ENCODE measurements around the gene HTR2B.
"Not testable (repeated sequence)": the region's sequence is repeated elsewhere in the genome, so short reads cannot be mapped to it uniquely, and the experiment has no call there.

HTR2B gene

DNA sequence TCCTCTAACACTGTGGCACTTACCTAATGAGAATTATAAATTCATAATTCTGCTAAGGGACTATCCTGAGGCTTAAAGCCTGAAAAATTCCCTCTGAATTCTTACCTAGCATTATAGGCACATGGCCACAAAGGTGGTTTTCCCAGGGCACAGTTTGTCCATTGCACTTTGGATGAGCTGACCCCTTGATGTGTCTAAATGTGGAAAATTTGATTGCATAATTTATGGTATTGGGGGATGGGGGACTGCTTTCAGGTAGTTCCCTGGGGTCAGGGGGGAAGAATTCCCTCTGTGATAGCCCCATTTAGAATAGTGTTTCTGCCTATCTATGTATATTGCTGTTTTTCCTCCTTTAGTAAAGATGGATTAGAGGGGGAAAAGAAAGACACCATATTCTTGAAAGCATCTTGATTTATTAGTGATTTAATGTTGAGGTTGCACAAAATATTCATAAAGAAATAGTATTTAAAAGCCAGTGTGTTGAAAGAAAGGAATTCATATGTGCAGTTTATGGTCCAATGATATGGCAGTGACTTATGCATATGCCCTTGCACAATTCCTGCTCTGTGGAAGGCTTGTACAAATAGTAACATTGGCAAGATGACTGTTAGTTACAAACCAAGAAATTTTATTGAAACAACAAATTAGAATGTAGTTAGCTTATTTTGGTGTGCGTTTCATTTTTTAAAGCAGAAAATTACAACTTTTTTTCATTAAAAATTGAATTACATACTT is 8.7 kb upstream of the HTR2B start:
- DNase-seq (ENCODE audit: low read depth in 3 of 3), result no peak

DNA sequence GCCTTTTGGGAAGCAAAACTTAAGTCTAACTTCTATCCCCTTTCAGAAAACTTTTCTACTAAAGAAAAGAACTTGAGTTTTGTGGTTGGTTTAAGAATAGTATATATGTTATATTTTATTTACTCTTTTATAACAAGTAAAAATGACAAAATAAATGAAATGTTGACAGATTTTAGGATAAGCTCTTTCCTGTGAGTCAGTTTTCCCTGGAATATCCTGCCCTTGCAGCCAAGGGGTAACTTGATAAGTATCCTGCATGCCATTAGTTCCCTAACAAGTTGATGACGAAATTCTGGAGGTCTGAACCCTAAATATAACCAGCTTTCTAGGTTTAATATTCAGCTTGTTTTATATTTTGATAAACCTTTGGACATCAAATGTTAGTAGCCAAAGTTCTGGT is 7.3 kb upstream of the HTR2B start:
- DNase-seq (ENCODE audit: low read depth in 3 of 3), result no peak

DNA sequence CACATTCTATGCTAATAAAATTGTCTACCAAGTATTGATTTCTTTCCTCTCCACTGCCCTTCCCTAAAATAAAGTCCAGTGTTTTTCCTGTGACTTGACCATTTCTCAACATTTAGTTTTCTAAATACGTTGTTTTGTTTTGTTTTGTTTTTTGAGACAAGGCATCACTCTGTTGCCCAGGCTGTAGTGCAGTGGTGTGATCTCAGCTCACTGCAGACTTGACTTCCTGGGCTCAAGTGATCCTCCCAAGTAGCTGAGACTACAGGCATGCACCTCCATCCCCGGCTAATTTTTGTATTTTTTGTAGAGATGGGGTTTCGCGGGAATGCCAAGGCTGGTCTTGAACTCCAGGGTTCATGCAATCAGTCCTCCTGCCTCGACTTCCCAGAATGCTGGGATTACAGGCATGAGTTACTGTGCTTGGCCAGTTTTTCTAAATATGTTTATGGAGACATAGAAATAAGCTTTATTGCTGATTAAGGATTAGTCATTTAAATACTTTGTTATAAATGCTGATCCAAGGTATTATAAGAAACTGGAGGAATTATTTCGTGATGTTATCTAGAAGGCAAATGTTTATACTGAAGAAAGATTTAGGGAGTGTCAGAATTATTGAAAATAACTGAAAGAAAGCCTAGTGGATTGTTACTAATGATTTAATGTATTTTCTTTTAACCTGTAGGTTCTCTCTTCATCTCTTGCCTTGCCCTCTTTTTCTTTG is 5.7 kb upstream of the HTR2B start:
- DNase-seq (ENCODE audit: low read depth in 3 of 3), result no peak

GRCh38 chr2:231129216-231129615 is 4.4 kb upstream of the HTR2B start:
- no peak for DNase-seq (ENCODE audit: low read depth in 3 of 3)

DNA sequence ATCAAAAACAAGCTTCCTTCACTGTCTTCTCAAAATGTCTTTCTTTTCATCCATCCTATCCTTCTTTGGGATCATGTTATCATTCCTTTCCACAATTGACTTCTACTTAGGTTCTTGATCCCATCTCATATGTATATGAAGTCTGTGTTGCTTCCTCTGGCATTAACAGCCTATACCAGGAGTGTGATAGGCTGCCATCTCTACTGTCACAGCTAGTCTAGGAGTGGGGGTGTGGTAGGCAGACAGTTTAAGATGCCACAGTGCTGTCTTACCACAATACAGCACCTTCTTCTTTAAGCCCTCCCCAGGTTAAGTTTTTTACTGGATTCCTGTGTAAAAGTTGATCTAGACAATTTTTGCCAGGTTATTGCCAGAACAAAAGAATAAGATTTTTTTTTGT is 3.7 kb upstream of the HTR2B start:
- no peak for DNase-seq (ENCODE audit: low read depth in 3 of 3)

DNA sequence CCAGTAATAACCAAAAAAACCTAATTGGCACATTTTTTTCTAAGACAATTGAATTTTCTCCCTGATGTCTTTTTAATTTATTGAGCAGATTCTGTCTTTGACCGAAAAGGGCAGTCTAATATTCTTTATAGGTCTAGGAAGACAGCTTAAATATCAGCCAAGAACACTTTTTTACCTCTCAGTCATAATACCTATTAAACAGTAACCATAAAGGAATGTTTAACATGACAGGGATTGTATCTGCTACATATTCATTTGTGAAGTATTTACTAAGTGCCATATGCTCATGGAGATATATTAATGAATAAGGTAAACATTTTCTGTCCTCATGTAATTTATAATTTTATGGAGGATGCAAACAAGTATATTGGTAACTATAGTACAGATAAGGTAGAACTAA is 3.1 kb upstream of the HTR2B start:
- DNase-seq (ENCODE audit: low read depth in 3 of 3), result no peak

DNA sequence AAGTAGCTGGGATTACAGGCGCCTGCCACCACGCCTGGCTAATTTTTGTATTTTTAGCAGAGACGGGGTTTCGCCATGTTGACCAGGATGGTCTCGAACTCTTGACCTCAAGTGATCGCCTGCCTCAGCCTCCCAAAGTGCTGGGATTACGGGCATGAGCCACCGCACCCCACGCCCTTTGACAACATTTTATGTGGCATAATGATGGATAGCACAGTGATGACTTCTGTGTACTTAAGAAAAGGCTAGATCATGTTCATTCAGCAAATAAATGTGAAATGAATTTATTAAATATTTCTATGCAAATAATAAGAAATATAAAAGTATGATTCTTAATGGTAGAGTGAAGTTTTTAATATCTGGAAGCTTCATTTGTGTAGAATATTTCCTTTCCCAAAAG is 2.6 kb upstream of the HTR2B start:
- no peak for DNase-seq (ENCODE audit: low read depth in 3 of 3)

DNA sequence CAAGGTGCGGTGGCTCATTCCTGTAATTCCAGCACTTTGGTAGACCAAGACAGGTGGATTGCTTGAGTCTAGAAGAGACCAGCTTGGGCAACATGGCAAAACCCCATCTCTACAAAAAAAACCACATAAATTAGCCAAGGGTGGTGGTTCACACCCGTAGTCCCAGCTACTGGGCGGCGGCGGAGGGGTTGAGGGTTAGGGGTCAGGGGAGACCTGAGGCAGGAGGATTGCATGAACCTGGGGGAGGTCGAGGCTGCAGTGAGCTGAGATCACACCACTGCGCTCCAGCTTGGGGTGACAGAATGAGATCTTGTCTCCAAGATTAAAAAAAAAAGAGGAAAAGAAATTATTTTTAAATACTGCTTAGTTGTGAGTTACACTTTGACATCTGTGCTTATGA is 1.3 kb upstream of the HTR2B start:
- DNase-seq (ENCODE audit: low read depth in 3 of 3), result no peak

DNA sequence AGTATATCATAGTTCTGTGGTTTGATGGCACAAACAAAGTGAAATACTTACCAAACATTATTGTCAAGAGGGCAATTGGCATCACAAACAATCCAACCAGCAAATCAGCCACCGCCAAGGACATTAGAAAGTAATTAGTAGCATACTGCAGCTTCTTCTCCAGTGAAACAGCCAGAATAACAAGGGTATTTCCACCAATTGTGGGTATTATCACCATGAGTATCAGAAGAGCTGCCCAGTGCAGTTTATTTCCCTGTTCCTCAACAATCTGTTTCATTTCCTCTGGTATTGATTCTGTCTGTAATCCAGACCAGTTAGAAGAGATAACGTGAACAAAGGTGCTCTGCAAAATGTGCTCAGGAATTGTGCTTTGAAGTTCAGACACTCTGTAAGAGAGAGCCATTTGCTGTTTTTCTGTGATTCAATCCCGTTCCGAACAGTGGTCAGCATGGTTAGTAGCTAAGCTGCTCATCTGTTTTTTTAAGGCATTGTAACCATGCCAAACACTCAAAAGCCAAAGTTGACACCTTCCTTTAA is 1.4 kb downstream of the HTR2B start:
- DNase-seq (ENCODE audit: low read depth in 3 of 3), result no peak

DNA sequence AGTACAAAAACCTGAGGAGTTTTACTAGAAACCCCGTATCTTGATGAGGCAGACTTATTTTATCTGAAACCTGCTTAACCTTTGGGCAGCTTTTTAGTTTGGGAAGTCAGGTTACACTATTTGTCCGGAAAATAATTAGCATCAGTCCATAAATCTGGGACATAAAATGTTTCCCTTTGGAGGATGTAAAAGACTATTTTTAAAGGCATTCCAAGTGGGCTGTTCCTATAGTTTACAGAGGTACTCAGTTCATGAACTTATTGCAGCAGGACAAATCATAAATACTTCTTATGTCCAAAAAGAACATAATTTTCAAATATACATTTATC is 6.3 kb downstream of the HTR2B start:
- no peak for DNase-seq (ENCODE audit: low read depth in 3 of 3)

DNA sequence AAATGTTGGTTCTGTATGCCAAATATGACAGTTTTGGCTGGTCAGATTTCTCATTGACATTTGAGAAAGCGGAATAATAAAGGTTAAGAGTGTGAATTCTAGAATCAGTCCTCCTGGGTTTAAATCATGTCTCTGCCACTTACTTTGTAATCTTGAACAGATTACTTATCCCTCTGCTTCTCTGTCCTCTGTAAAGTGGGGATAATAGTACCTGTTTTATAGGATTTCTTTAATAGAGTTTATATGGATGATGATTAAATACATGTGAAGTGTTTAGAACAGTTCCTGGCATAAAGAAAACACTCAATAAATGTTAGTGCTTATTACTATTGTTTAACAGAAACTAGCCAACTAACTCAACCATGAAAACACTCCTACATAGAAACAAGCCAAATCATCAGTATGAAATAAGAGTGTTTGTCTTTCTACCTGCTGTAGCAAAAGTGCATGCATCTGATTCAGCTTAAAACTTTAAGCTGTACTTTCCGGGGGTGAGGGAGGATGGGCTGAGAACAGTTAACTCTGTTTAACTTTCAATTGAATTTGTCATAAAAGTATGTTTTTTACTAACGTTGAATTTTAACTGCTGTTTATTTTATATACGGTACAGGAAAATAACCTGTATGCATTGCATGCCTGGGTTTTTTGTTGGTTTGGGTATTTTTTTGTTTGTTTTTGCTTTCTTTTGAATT is 6.8 kb downstream of the HTR2B start:
- DNase-seq (ENCODE audit: low read depth in 3 of 3), result no peak

GRCh38 chr2:231117148-231117547 is 7.7 kb downstream of the HTR2B start:
- DNase-seq (ENCODE audit: low read depth in 3 of 3), result no peak

DNA sequence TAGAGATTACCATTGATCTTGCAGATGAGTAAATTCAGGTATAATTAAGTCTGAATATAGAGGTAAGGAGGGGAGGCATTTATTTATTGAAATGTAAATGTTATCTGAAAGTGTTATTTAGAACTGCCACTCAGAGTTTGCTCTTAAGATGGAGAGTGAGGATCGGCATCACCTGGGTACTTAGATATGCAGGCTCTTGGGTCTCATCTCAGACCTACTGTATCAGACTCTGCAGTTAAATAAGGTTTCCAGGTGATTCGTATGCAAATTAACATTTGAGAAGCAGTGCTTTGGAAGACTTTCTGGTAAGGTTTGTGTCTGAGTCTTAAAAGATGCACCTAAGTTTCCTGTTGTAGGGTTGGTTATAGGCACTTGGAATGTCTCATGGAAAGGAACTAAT is 9.2 kb downstream of the HTR2B start:
- DNase-seq (ENCODE audit: low read depth in 3 of 3), result no peak

DNA sequence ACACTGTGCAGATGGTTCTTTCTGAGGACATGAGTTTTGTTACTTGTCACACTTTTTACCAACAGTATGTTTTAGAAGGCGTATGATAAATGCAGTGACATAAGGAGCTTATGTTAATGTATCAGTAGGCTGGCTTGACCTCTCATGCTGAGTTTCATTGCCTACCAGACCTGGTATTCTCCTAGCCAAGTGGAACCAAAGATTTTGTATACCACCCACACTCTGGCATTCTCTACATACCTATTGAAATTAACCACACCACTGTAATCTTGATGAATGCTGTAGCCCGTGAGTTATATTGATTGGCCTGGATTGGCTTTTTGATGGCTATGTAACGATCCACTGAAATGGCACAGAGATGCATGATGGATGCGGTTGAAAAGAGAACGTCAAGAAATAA is 11.4 kb downstream of the HTR2B start:
- no peak for DNase-seq (ENCODE audit: low read depth in 3 of 3)

DNA sequence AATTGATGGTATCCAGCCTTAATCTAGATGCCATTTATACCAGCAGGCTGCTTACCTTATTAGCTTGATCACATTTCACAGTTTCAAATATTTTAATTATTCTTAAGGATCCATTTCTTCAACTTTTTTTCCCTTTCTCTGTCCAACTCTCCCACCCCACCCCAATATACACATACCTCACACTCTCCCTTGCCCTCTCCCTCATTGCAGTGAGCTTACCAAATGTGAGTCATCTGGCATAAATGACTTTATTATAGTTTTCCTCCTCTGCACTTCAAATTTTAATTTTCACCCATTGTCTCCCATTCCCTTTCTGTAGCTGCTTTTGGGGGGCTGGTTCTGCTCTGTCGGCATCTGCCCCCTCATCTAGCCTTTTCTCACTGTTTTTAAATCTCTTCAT is 12.9 kb downstream of the HTR2B start:
- DNase-seq (ENCODE audit: low read depth in 3 of 3), result no peak

DNA sequence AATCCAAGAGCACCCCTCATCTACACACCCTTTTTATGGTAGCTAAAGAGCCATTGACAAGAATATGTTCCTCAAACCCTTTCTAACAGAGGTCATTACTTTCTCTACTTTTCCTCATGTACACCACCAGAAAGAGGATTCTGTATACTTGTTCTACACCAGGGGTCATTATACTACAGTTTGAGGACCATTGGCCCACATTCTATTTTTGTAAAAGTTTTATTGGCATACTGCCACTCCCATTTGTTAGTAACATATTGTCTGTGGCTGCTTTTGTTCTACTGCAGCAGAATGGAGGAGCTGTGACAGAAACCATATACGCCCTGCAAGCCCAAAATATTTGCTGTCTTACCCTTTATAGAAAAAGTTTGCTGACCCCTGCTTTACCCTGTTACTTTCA is 14.3 kb downstream of the HTR2B start:
- no peak for DNase-seq (ENCODE audit: low read depth in 3 of 3)

- DNase-seq (ENCODE audit: low read depth in 3 of 3), result peak; percentile 8 to 43 (median 19)
Observed at GRCh38 chr2:231104115-231104713, 20.6 kb downstream of the HTR2B start.

GRCh38 chr2:231102772-231103171 is 22.1 kb downstream of the HTR2B start:
- DNase-seq (ENCODE audit: low read depth in 3 of 3), result no peak

GRCh38 chr2:231100990-231101389 is 23.9 kb downstream of the HTR2B start:
- DNase-seq (ENCODE audit: low read depth in 3 of 3), result no peak

DNA sequence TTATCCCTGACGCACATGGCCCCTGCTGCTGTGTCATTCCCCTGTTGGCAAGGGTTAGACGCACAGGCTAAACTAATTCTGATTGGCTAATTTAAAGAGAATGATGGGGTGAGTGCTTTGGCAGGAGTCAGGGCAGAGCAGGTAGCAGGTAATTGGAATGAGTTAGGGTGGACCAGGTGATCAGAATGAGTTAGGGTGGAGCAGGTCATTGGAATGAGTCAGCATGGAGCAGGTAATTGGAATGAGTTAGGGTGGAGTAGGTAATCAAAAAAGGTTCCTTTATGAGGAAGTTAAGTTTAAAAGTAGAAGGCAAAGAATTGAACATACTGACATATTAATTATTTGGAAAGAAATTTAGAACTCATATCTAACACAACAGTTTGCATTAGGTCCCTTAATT is 24.5 kb downstream of the HTR2B start:
- not testable (repeated sequence) for DNase-seq (ENCODE audit: low read depth in 3 of 3)

- DNase-seq (ENCODE audit: low read depth in 3 of 3), result no peak
Observed at GRCh38 chr2:231099918-231100317, 24.9 kb downstream of the HTR2B start.

DNA sequence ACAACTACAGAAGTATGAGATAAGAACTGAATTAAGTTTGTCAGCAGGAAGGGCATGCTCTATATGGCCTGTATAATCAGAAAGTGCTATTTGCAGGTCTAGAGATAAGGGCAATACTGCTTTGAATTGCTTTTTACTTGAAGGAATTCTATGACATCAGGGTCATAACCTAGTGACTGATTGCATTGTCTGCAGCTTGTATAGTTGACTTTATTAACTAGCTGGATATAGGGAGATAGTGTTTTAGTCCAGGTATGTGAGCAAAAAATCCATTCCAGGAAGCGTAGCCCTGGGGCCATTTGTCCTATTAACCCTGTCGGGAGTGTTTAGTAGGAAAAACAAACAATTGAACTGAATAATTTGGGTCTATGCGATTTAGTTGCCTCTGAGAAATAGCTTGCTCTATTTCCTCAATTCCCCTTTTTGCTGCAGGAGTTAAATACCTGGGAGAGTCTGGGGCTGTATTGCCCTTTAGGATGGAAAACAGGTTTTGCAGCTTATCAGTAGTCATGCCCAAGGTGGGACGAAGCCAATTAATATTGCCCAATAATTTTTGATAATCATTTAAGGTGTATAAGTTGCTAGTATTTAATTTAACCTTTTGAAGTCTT is 30.0 kb downstream of the HTR2B start:
- no peak for DNase-seq (ENCODE audit: low read depth in 3 of 3)
